Nasal cavity respiratory epithelium epithelial cell of viscerocranial mucosa (primary cell): ENCODE data around the gene LRCH2. TPM values are rescaled to one million over a fixed set of nuclear protein-coding genes. Genes with fewer than 3 reads are reported as not detected.

ENCODE experiments used
- total RNA-seq: library from RNA; depleted of rRNA; stranded (reverse); fragments of >200 nt; gene quantifications from 2 replicates; pipeline ENCODE4 v1.2.3, GENCODE V29; 2014

LRCH2 gene, protein sequence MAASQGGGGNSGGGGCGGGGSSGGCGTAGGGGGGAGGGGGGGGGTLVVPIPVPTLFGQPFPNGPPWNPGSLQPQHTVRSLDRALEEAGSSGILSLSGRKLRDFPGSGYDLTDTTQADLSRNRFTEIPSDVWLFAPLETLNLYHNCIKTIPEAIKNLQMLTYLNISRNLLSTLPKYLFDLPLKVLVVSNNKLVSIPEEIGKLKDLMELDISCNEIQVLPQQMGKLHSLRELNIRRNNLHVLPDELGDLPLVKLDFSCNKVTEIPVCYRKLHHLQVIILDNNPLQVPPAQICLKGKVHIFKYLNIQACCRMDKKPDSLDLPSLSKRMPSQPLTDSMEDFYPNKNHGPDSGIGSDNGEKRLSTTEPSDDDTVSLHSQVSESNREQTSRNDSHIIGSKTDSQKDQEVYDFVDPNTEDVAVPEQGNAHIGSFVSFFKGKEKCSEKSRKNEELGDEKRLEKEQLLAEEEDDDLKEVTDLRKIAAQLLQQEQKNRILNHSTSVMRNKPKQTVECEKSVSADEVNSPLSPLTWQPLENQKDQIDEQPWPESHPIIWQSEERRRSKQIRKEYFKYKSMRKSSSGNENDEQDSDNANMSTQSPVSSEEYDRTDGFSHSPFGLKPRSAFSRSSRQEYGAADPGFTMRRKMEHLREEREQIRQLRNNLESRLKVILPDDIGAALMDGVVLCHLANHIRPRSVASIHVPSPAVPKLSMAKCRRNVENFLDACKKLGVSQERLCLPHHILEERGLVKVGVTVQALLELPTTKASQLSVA
- under 0.01 TPM in 1 of 2 replicates, not detected in the other for total RNA-seq

DNA sequence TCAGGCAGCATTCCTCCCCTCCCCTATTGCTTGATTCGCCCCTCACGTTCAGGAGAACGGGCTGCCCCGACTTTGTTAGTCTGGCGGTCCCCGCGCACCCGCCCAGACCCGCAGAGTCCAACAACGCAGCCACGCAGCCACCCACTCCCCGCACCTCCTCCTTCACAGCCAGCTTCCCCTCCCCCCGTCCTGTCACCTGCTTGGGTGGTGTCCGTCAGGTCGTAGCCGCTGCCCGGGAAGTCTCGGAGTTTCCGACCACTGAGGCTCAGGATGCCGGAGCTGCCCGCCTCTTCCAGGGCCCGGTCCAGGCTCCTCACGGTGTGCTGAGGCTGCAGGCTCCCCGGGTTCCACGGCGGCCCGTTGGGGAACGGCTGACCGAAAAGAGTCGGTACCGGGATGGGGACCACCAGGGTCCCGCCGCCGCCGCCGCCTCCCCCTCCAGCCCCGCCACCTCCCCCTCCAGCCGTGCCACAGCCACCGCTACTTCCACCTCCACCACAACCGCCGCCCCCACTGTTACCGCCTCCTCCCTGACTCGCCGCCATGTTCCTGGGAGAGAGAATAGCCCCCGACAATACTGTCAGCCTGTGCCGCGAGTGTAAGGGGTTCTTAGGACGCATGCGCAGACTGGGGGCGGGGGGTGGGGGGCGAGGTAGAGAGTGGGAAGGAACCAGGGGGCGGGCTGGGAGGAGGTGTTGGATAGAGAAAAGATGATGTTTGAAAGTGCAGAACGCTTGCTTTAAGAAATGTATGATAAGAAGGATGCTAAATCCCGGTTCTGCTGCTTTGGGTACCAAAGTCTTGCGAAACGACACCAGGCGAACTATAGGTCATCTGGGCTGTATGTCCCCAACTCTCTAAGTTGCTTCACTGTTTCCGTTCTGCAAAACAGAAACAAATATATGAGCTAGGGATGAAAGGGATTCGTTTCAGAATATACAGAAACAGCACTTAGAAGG lies at the start of gene LRCH2:
LRCH2 (minus strand) TSS at position 600 of the 959 bp plus-strand sequence; CDS start at position 545, 55 bp downstream.

DNA sequence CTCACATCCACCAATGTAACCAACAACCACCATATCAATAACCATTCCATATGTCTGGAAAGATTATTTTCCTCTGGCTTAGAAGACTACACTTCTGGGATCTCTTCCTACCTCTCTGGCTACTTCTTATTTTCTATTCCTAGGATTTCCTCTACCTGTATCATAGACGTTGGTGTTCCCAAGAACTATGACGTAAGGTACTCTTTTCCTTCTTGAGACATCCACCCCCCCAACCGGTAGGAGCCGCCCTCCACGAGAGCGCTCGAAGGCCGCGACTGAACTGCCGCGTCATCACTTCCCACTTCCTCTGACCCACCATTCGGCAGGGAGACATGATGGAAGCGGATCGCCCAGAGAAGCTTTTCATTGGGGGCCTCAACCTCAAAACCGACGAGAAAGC lies 44.8 kb downstream of the LRCH2 start, which contains the start of gene RBMXL3:
RBMXL3 (plus strand) TSS at position 301 of the 400 bp plus-strand sequence; CDS start at position 333, 32 bp downstream.

Other genes with a start within 250 kb of the LRCH2 start
- gene IL13RA2, start 216.5 kb downstream of the LRCH2 start, total RNA-seq = 1.1 and 35.9 TPM in 2 replicates
- not detected in 2 replicates for gene RBMXL3, start 44.7 kb downstream of the LRCH2 start, total RNA-seq
- gene LUZP4, start 55.6 kb upstream of the LRCH2 start, total RNA-seq = not detected in 2 replicates